Measurements from ENCODE around the gene CCDC34. TPM values are rescaled to one million over a fixed set of nuclear protein-coding genes. Genes with fewer than 3 reads are reported as not detected.
"Not testable (repeated sequence)": the region's sequence is repeated elsewhere in the genome, so short reads cannot be mapped to it uniquely, and the experiment has no call there.

The CCDC34 gene
- total RNA-seq, 2 experiments from 2014 or later = 27.9 to 35.1 TPM

- Mint-ChIP-seq H3K27ac (no peak overlapping the region), H3K4me1 (peaks cover 20% of the 10 kb centered on the region), H3K27me3 (no peaks in the 10 kb centered on the region), H3K36me3 (peaks cover 6% of the 10 kb centered on the region), H3K9me3 (no peaks in the 10 kb centered on the region), H3K4me3 (no peak overlapping the region)
- DNase-seq = no peak
Observed at GRCh38 chr11:27357250-27357649, 5.8 kb downstream of the CCDC34 start.

GRCh38 chr11:27356624-27357222 lies 6.3 kb downstream of the CCDC34 start:
- Mint-ChIP-seq H3K36me3 (peaks cover 10% of the 10 kb centered on the region), H3K27ac (no peak overlapping the region), H3K4me3 (no peak overlapping the region), H3K4me1 (peaks cover 14% of the 10 kb centered on the region), H3K9me3 (no peaks in the 10 kb centered on the region), H3K27me3 (no peaks in the 10 kb centered on the region)
- no peak for DNase-seq

- H3K36me3 Mint-ChIP-seq = peaks cover 14% of the 10 kb centered on the region
- no peak for DNase-seq
- no peak overlapping the region for H3K4me3 Mint-ChIP-seq
- H3K27me3 Mint-ChIP-seq = no peaks in the 10 kb centered on the region
- no peak overlapping the region for H3K27ac Mint-ChIP-seq
- peaks cover 5% of the 10 kb centered on the region for H3K4me1 Mint-ChIP-seq
- H3K9me3 Mint-ChIP-seq = no peaks in the 10 kb centered on the region
Observed at GRCh38 chr11:27355575-27356104, 7.4 kb downstream of the CCDC34 start.

- DNase-seq = no peak
- H3K27ac Mint-ChIP-seq = no peak overlapping the region
- no peaks in the 10 kb centered on the region for H3K9me3 Mint-ChIP-seq
- H3K27me3 Mint-ChIP-seq = no peaks in the 10 kb centered on the region
- H3K4me3 Mint-ChIP-seq = no peak overlapping the region
- H3K36me3 Mint-ChIP-seq = peaks cover 11% of the 10 kb centered on the region
- peaks cover 3% of the 10 kb centered on the region for H3K4me1 Mint-ChIP-seq
Observed at GRCh38 chr11:27354359-27354965, 8.6 kb downstream of the CCDC34 start.

GRCh38 chr11:27353593-27354358 lies 9.2 kb downstream of the CCDC34 start:
- Mint-ChIP-seq H3K36me3 (peaks cover 11% of the 10 kb centered on the region), H3K27me3 (no peaks in the 10 kb centered on the region), H3K4me3 (no peak overlapping the region), H3K27ac (no peak overlapping the region), H3K4me1 (no peaks in the 10 kb centered on the region), H3K9me3 (no peaks in the 10 kb centered on the region)
- no peak for DNase-seq

- no peak overlapping the region for H3K27ac Mint-ChIP-seq
- no peaks in the 10 kb centered on the region for H3K4me1 Mint-ChIP-seq
- H3K9me3 Mint-ChIP-seq = no peaks in the 10 kb centered on the region
- no peak for DNase-seq
- peaks cover 12% of the 10 kb centered on the region for H3K36me3 Mint-ChIP-seq
- H3K27me3 Mint-ChIP-seq = no peaks in the 10 kb centered on the region
- H3K4me3 Mint-ChIP-seq = no peak overlapping the region
Observed at GRCh38 chr11:27352781-27353180, 10.2 kb downstream of the CCDC34 start.

- no peaks in the 10 kb centered on the region for H3K27me3 Mint-ChIP-seq
Observed at GRCh38 chr11:27350511-27350910, 12.5 kb downstream of the CCDC34 start.

GRCh38 chr11:27349919-27350318 lies 13.1 kb downstream of the CCDC34 start:
- Mint-ChIP-seq H3K4me1 (no peaks in the 10 kb centered on the region), H3K36me3 (peaks cover 22% of the 10 kb centered on the region), H3K9me3 (no peaks in the 10 kb centered on the region), H3K4me3 (no peak overlapping the region), H3K27me3 (no peaks in the 10 kb centered on the region), H3K27ac (no peak overlapping the region)
- no peak for DNase-seq

More at GRCh38 chr11:27350511-27350910, 12.5 kb downstream of the CCDC34 start:
- Mint-ChIP-seq H3K4me3 (no peak overlapping the region), H3K27ac (no peak overlapping the region), H3K4me1 (no peaks in the 10 kb centered on the region), H3K36me3 (peaks cover 22% of the 10 kb centered on the region), H3K9me3 (no peaks in the 10 kb centered on the region)
- no peak for DNase-seq

GRCh38 chr11:27348340-27348873 lies 14.6 kb downstream of the CCDC34 start:
- no peaks in the 10 kb centered on the region for H3K27me3 Mint-ChIP-seq
- no peak for DNase-seq
- H3K9me3 Mint-ChIP-seq = no peaks in the 10 kb centered on the region
- no peak overlapping the region for H3K27ac Mint-ChIP-seq
- no peak overlapping the region for H3K4me3 Mint-ChIP-seq
- no peaks in the 10 kb centered on the region for H3K4me1 Mint-ChIP-seq
- peaks cover 24% of the 10 kb centered on the region for H3K36me3 Mint-ChIP-seq

GRCh38 chr11:27347359-27348339 lies 15.4 kb downstream of the CCDC34 start:
- no peaks in the 10 kb centered on the region for H3K9me3 Mint-ChIP-seq
- peaks cover 26% of the 10 kb centered on the region for H3K36me3 Mint-ChIP-seq
- no peaks in the 10 kb centered on the region for H3K4me1 Mint-ChIP-seq
- no peaks in the 10 kb centered on the region for H3K27me3 Mint-ChIP-seq
- no peak overlapping the region for H3K4me3 Mint-ChIP-seq
- H3K27ac Mint-ChIP-seq = no peak overlapping the region
- no peak for DNase-seq

- Mint-ChIP-seq H3K27ac (no peak overlapping the region), H3K27me3 (no peaks in the 10 kb centered on the region), H3K36me3 (peaks cover 8% of the 10 kb centered on the region), H3K4me3 (no peak overlapping the region), H3K9me3 (no peaks in the 10 kb centered on the region), H3K4me1 (no peaks in the 10 kb centered on the region)
- no peak for DNase-seq
Observed at GRCh38 chr11:27339941-27340340, 23.1 kb downstream of the CCDC34 start.

- not testable (repeated sequence) for H3K36me3 Mint-ChIP-seq, H3K27ac Mint-ChIP-seq, H3K27me3 Mint-ChIP-seq, H3K4me1 Mint-ChIP-seq, H3K9me3 Mint-ChIP-seq, DNase-seq, H3K4me3 Mint-ChIP-seq
Observed at GRCh38 chr11:27334764-27335163, 28.3 kb downstream of the CCDC34 start.

- H3K36me3 Mint-ChIP-seq = peaks cover 1% of the 10 kb centered on the region
- H3K4me1 Mint-ChIP-seq = no peaks in the 10 kb centered on the region
- H3K4me3 Mint-ChIP-seq = no peak overlapping the region
- H3K9me3 Mint-ChIP-seq = no peaks in the 10 kb centered on the region
- H3K27ac Mint-ChIP-seq = no peak overlapping the region
- no peaks in the 10 kb centered on the region for H3K27me3 Mint-ChIP-seq
- no peak for DNase-seq
Observed at GRCh38 chr11:27331981-27332380, 31.0 kb downstream of the CCDC34 start.

- no peaks in the 10 kb centered on the region for H3K27me3 Mint-ChIP-seq
- H3K36me3 Mint-ChIP-seq = peaks cover 5% of the 10 kb centered on the region
- H3K4me1 Mint-ChIP-seq = no peaks in the 10 kb centered on the region
- H3K4me3 Mint-ChIP-seq = no peak overlapping the region
- no peak for DNase-seq
- peaks cover 6% of the 10 kb centered on the region for H3K9me3 Mint-ChIP-seq
- H3K27ac Mint-ChIP-seq = no peak overlapping the region
Observed at GRCh38 chr11:27330633-27331270, 32.3 kb downstream of the CCDC34 start.
